ENCODE measurements around the gene PTPRK.

Gene PTPRK

GRCh38 chr6:128162423-128162822, 358.0 kb downstream of the PTPRK start:
- H3K27me3 ChIP-seq (ENCODE audit: control insufficient read depth in 1 of 2, insufficient read depth in 2 of 2, low read length in 2 of 2), result no peaks in the 10 kb centered on the region
- H3K9ac ChIP-seq (ENCODE audit: low read depth in 1 of 2, low read length in 2 of 2), result no peak overlapping the region
- H3K4me3 ChIP-seq (ENCODE audit: low read depth in 1 of 2, low read length in 2 of 2), result no peak overlapping the region
- no peaks in the 10 kb centered on the region for H3K9me3 ChIP-seq (ENCODE audit: control insufficient read depth in 1 of 2, low read length in 2 of 2)
- peaks cover 0 to 6% of the 10 kb centered on the region in 2 donors for H3K36me3 ChIP-seq (ENCODE audit: control insufficient read depth in 1 of 2, insufficient read depth in 2 of 2, low read length in 2 of 2)
- no peak overlapping the region for H3K27ac ChIP-seq (ENCODE audit: low read depth, low read length)
- no peaks in the 10 kb centered on the region for H3K4me1 ChIP-seq (ENCODE audit: control insufficient read depth in 1 of 2, insufficient read depth in 2 of 2, low read length in 2 of 2)

GRCh38 chr6:128161839-128162238, 358.6 kb downstream of the PTPRK start:
- Histone ChIP-seq H3K4me3 (ENCODE audit: low read depth in 1 of 2, low read length in 2 of 2) (no peak overlapping the region), H3K27me3 (ENCODE audit: control insufficient read depth in 1 of 2, insufficient read depth in 2 of 2, low read length in 2 of 2) (no peaks in the 10 kb centered on the region), H3K4me1 (ENCODE audit: control insufficient read depth in 1 of 2, insufficient read depth in 2 of 2, low read length in 2 of 2) (no peaks in the 10 kb centered on the region), H3K36me3 (ENCODE audit: control insufficient read depth in 1 of 2, insufficient read depth in 2 of 2, low read length in 2 of 2) (peaks cover 0 to 6% of the 10 kb centered on the region in 2 donors), H3K27ac (ENCODE audit: low read depth, low read length) (no peak overlapping the region), H3K9ac (ENCODE audit: low read depth in 1 of 2, low read length in 2 of 2) (no peak overlapping the region), H3K9me3 (ENCODE audit: control insufficient read depth in 1 of 2, low read length in 2 of 2) (no peaks in the 10 kb centered on the region)

DNA sequence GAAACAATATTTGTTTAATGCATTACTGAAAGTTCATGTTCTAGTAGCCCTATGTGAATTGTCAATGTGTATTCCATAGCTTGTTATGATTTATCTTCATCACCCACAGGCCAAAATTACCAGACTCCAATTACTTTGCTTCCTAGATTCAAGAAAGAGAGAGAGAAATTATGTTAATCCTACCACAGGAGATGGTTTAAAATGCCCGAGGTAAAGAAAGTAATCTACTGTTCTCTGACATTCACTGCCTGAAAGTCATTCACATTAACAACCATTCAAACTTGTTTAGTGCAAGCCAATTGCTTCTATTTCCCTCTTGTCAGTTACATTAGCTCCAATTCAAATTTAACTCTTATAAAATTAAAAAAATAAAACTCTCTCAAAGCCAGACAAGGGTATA, 359.1 kb downstream of the PTPRK start:
- H3K27me3 ChIP-seq (ENCODE audit: control insufficient read depth in 1 of 2, insufficient read depth in 2 of 2, low read length in 2 of 2), result no peaks in the 10 kb centered on the region
- H3K27ac ChIP-seq (ENCODE audit: low read depth, low read length), result no peak overlapping the region
- H3K4me3 ChIP-seq (ENCODE audit: low read depth in 1 of 2, low read length in 2 of 2), result no peak overlapping the region
- no peaks in the 10 kb centered on the region for H3K9me3 ChIP-seq (ENCODE audit: control insufficient read depth in 1 of 2, low read length in 2 of 2)
- H3K9ac ChIP-seq (ENCODE audit: low read depth in 1 of 2, low read length in 2 of 2), result no peak overlapping the region
- H3K36me3 ChIP-seq (ENCODE audit: control insufficient read depth in 1 of 2, insufficient read depth in 2 of 2, low read length in 2 of 2), result peaks cover 0 to 6% of the 10 kb centered on the region in 2 donors
- no peaks in the 10 kb centered on the region for H3K4me1 ChIP-seq (ENCODE audit: control insufficient read depth in 1 of 2, insufficient read depth in 2 of 2, low read length in 2 of 2)

DNA sequence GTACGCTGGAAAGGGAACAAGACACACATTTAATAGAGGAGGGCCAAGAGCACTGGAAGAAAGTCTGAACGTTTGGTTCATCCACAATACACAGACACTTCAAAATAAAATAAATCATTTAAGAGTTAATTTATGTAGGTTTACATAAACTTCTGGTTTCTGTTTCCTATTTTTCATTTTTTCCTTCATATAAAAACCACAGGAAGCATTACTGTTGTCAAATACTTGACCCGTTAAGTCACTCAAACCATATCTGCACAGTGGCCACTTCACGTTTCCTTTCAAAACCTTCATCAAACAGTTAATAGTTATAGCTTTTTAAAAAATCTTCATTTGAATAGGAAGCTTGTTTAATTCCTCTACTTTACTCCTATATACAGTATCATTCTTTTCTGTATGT, 361.9 kb downstream of the PTPRK start:
- Histone ChIP-seq H3K4me3 (ENCODE audit: low read depth in 1 of 2, low read length in 2 of 2) (no peak overlapping the region), H3K27me3 (ENCODE audit: control insufficient read depth in 1 of 2, insufficient read depth in 2 of 2, low read length in 2 of 2) (no peaks in the 10 kb centered on the region), H3K4me1 (ENCODE audit: control insufficient read depth in 1 of 2, insufficient read depth in 2 of 2, low read length in 2 of 2) (no peaks in the 10 kb centered on the region), H3K9me3 (ENCODE audit: control insufficient read depth in 1 of 2, low read length in 2 of 2) (no peaks in the 10 kb centered on the region), H3K36me3 (ENCODE audit: control insufficient read depth in 1 of 2, insufficient read depth in 2 of 2, low read length in 2 of 2) (peaks cover 0 to 6% of the 10 kb centered on the region in 2 donors), H3K27ac (ENCODE audit: low read depth, low read length) (no peak overlapping the region), H3K9ac (ENCODE audit: low read depth in 1 of 2, low read length in 2 of 2) (no peak overlapping the region)

GRCh38 chr6:128156321-128157111, 363.9 kb downstream of the PTPRK start:
- Histone ChIP-seq H3K9ac (ENCODE audit: low read depth in 1 of 2, low read length in 2 of 2) (no peak overlapping the region), H3K27me3 (ENCODE audit: control insufficient read depth in 1 of 2, insufficient read depth in 2 of 2, low read length in 2 of 2) (no peaks in the 10 kb centered on the region), H3K4me1 (ENCODE audit: control insufficient read depth in 1 of 2, insufficient read depth in 2 of 2, low read length in 2 of 2) (no peaks in the 10 kb centered on the region), H3K9me3 (ENCODE audit: control insufficient read depth in 1 of 2, low read length in 2 of 2) (no peaks in the 10 kb centered on the region), H3K27ac (ENCODE audit: low read depth, low read length) (no peak overlapping the region), H3K36me3 (ENCODE audit: control insufficient read depth in 1 of 2, insufficient read depth in 2 of 2, low read length in 2 of 2) (peaks cover 0 to 6% of the 10 kb centered on the region in 2 donors), H3K4me3 (ENCODE audit: low read depth in 1 of 2, low read length in 2 of 2) (no peak overlapping the region)

DNA sequence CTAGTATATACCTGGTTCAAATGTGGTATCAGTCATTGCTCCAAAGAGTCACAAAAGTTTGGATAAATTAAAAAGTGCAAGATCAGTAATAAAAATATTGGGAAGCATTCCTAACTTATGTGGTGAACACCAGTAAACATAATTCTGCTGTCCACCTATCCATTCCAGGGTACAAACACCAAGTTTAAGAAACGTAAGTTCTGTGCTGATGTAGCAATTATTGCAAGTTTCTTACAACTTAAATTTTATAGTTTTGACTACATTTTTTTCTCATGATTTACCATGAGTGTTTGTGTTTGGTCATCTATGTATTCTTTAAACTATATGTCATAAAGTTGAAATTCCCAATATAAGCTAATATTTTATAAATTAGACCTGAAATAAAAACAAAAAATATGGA, 364.6 kb downstream of the PTPRK start:
- Histone ChIP-seq H3K4me3 (ENCODE audit: low read depth in 1 of 2, low read length in 2 of 2) (no peak overlapping the region), H3K4me1 (ENCODE audit: control insufficient read depth in 1 of 2, insufficient read depth in 2 of 2, low read length in 2 of 2) (no peaks in the 10 kb centered on the region), H3K9me3 (ENCODE audit: control insufficient read depth in 1 of 2, low read length in 2 of 2) (no peaks in the 10 kb centered on the region), H3K27me3 (ENCODE audit: control insufficient read depth in 1 of 2, insufficient read depth in 2 of 2, low read length in 2 of 2) (no peaks in the 10 kb centered on the region), H3K36me3 (ENCODE audit: control insufficient read depth in 1 of 2, insufficient read depth in 2 of 2, low read length in 2 of 2) (peaks cover 0 to 6% of the 10 kb centered on the region in 2 donors), H3K27ac (ENCODE audit: low read depth, low read length) (no peak overlapping the region), H3K9ac (ENCODE audit: low read depth in 1 of 2, low read length in 2 of 2) (no peak overlapping the region)

GRCh38 chr6:128152551-128152950, 367.8 kb downstream of the PTPRK start:
- H3K9me3 ChIP-seq (ENCODE audit: control insufficient read depth in 1 of 2, low read length in 2 of 2), result no peaks in the 10 kb centered on the region
- no peaks in the 10 kb centered on the region for H3K27me3 ChIP-seq (ENCODE audit: control insufficient read depth in 1 of 2, insufficient read depth in 2 of 2, low read length in 2 of 2)
- H3K36me3 ChIP-seq (ENCODE audit: control insufficient read depth in 1 of 2, insufficient read depth in 2 of 2, low read length in 2 of 2), result no peaks in the 10 kb centered on the region
- H3K27ac ChIP-seq (ENCODE audit: low read depth, low read length), result no peak overlapping the region
- H3K4me1 ChIP-seq (ENCODE audit: control insufficient read depth in 1 of 2, insufficient read depth in 2 of 2, low read length in 2 of 2), result no peaks in the 10 kb centered on the region
- H3K9ac ChIP-seq (ENCODE audit: low read depth in 1 of 2, low read length in 2 of 2), result no peak overlapping the region
- H3K4me3 ChIP-seq (ENCODE audit: low read depth in 1 of 2, low read length in 2 of 2), result no peak overlapping the region

DNA sequence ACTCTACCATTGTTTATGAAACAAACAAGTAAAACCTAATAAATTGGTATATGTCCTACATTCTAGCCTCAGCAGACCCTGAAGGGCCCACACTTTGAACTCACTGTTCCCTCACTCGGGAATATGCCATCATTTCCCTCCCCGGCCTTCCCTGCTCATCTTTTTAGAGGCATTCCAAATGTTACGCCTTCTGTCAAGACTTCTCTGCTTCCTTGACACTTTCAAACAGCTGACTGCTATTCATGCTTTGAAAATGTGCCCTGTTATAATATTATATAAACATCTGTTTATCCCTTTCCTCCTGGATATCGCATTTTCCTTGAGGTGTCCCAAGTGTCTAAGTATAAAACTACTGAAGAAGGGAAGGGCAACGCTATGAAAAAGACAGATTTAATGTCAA, 370.0 kb downstream of the PTPRK start:
- Histone ChIP-seq H3K27me3 (ENCODE audit: control insufficient read depth in 1 of 2, insufficient read depth in 2 of 2, low read length in 2 of 2) (no peaks in the 10 kb centered on the region), H3K27ac (ENCODE audit: low read depth, low read length) (no peak overlapping the region), H3K9me3 (ENCODE audit: control insufficient read depth in 1 of 2, low read length in 2 of 2) (no peaks in the 10 kb centered on the region), H3K4me1 (ENCODE audit: control insufficient read depth in 1 of 2, insufficient read depth in 2 of 2, low read length in 2 of 2) (no peaks in the 10 kb centered on the region), H3K9ac (ENCODE audit: low read depth in 1 of 2, low read length in 2 of 2) (no peak overlapping the region), H3K36me3 (ENCODE audit: control insufficient read depth in 1 of 2, insufficient read depth in 2 of 2, low read length in 2 of 2) (no peaks in the 10 kb centered on the region), H3K4me3 (ENCODE audit: low read depth in 1 of 2, low read length in 2 of 2) (no peak overlapping the region)

- Histone ChIP-seq H3K27ac (ENCODE audit: low read depth, low read length) (no peak overlapping the region), H3K27me3 (ENCODE audit: control insufficient read depth in 1 of 2, insufficient read depth in 2 of 2, low read length in 2 of 2) (no peaks in the 10 kb centered on the region), H3K9ac (ENCODE audit: low read depth in 1 of 2, low read length in 2 of 2) (no peak overlapping the region), H3K9me3 (ENCODE audit: control insufficient read depth in 1 of 2, low read length in 2 of 2) (no peaks in the 10 kb centered on the region), H3K4me1 (ENCODE audit: control insufficient read depth in 1 of 2, insufficient read depth in 2 of 2, low read length in 2 of 2) (no peaks in the 10 kb centered on the region), H3K4me3 (ENCODE audit: low read depth in 1 of 2, low read length in 2 of 2) (no peak overlapping the region), H3K36me3 (ENCODE audit: control insufficient read depth in 1 of 2, insufficient read depth in 2 of 2, low read length in 2 of 2) (no peaks in the 10 kb centered on the region)
Measured at GRCh38 chr6:128149796-128150195, 370.6 kb downstream of the PTPRK start.

DNA sequence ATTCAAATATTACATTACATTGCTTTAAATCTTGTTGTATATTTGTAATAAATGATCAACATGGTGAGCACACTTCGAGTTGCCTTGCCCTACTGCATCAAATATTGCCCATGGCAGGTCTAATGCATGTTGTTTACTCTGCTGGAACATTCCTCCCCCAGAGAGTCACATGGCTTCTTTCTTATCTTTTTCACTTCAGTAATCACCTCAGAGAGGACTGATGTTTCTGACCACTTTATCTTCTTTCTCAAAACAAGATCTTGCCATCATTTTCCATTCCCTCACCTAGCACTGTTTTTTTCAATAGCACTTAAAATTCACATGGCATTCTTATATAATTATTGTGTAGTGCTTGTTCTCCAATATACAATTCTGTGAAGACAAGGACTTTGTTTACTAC, 376.1 kb downstream of the PTPRK start:
- Histone ChIP-seq H3K9me3 (ENCODE audit: control insufficient read depth in 1 of 2, low read length in 2 of 2) (no peaks in the 10 kb centered on the region), H3K27ac (ENCODE audit: low read depth, low read length) (no peak overlapping the region), H3K9ac (ENCODE audit: low read depth in 1 of 2, low read length in 2 of 2) (no peak overlapping the region), H3K27me3 (ENCODE audit: control insufficient read depth in 1 of 2, insufficient read depth in 2 of 2, low read length in 2 of 2) (no peaks in the 10 kb centered on the region), H3K36me3 (ENCODE audit: control insufficient read depth in 1 of 2, insufficient read depth in 2 of 2, low read length in 2 of 2) (no peaks in the 10 kb centered on the region), H3K4me1 (ENCODE audit: control insufficient read depth in 1 of 2, insufficient read depth in 2 of 2, low read length in 2 of 2) (peaks cover 0 to 5% of the 10 kb centered on the region in 2 donors), H3K4me3 (ENCODE audit: low read depth in 1 of 2, low read length in 2 of 2) (no peak overlapping the region)

All from duodenal mucosa (tissue), 2 donors.